Measurements from ENCODE around the gene IQGAP2.

DNA sequence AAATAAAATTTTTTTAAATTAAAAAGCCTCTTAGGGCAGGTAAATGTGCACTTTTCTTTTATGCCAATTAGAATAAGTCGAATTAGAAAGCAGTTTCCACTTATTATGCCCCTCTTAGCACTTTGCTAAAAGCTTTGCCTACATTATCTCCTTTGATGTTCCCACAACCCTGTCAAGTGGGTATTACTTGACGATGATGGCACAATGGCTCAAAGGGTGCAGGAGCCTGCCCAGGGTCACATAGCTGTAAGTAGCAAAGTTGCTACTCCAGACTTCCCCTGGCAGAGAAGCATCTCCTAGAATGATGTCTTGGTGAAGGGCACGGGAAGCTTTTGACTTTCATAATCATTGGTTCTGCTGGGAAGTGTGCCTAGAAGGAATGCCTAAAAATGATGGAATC lies 18.4 kb upstream of the IQGAP2 start:
- TF ChIP-seq FOXP2 (optimal IDR thresholded peaks at IDR 0.05; ENCODE audit: control extremely low read depth, extremely low read length, insufficient read depth) (no peak), POLR2AphosphoS5 (IDR thresholded peaks at IDR 0.05; ENCODE audit: borderline replicate concordance, low read depth, low read length) (no peak)
